HK-2 (cell line): Measurements from ENCODE around the gene MTA2.

Experiments
- DNase-seq: peaks from one replicate; pipeline ENCODE4 v3.0.0-alpha.2; 2018; ENCODE audit not compliant: unreplicated experiment

The MTA2 gene

DNA sequence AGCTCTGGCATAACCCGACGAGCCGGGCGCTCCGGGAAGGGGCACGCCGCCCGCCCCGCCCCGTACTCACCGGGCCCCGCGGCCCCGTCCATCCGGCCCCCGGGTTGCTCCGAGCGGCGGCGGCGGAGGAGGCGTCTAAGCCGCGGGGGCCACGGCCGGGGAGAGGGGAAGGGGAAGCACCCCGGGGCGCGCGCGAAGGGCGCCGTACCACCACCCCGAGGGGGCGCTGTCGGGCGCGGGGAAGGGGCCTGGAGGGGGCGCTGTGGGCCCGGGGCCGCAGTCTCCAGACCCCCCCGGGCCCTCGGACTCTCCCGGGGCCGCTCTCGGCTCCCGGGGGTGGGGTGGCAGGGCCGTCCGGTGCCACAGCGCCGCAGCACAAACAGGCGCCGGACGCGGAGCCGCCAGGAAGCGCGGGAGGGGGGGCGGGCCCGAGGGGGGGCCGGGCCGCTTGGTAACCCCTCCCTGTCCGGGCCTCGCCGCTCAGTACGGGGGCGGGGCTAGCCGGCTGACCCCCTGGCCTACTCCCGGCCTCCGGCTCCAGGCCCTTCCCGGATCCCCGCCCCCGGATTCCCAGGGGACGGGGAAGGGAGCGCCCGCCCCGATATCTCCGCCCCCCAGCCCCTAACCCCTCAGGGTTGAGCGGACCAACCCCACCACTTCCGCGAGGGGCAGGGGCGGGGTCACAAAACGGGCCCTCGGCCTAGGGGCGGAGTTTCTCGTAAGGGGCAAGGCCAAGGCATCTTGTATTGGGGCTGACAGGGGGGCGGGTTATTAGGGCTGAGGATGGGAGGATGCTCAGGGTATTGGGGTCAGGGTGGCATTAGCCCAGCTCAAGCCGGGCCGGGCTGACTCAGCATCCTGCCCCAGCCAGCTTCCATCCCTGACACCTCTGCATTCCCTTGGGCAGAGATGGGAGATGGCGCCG lies 11.0 kb upstream of the MTA2 start, which contains the start of the genes EML3 and ROM1:
EML3 (minus strand) TSS at position 410 of the 925 bp plus-strand sequence; CDS start at position 92, 318 bp downstream.
ROM1 (plus strand) TSS at position 892 of the 925 bp plus-strand sequence; CDS start at position 917, 25 bp downstream.
- DNase-seq, result peak; percentile 75

GRCh38 chr11:62611705-62612365 lies 10.2 kb upstream of the MTA2 start:
- DNase-seq, result peak; percentile 44

DNA sequence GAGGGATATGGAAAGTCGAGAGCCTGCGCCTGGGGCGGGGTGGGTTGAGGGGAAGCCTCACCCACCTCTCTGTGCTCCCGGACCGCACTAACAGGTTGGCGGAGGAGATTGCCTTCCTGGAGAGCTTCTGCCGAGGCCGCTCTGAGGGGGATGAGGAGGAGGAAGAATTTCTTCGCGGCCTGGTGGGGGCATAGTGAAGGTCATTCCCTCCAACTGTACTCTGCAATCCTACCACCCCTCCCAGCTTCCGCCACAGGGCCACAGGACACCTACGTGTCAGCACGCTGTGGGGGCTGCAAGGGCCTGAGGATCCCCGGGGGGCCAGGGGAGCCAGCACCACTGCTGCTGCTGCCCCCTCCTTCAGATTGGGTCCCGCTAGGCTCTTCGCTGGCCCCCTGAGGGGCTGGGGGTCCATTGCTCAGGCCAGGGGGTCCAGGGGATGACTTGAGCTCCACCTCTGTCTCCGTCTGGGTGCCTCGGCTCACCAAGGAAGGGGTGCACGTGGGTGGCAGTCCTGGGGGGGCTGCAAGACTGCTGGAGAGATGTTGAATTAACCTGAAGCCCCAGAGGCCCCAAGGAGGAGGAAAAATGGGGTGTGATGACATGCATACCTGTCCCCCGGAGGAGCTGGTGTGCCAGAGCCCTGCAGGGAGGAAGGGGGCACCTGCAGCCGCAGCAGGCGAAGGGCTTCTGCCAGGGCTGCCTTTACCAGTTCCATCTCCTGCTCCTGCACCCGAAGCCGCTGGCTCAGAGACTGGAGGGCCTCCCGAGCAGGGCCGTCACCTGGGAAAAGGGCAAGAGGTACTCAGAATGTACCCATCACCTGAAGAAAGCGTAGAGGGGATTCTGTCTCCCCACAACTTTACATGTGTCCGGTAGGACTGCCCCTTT lies 9.4 kb upstream of the MTA2 start:
- DNase-seq, result no peak

DNA sequence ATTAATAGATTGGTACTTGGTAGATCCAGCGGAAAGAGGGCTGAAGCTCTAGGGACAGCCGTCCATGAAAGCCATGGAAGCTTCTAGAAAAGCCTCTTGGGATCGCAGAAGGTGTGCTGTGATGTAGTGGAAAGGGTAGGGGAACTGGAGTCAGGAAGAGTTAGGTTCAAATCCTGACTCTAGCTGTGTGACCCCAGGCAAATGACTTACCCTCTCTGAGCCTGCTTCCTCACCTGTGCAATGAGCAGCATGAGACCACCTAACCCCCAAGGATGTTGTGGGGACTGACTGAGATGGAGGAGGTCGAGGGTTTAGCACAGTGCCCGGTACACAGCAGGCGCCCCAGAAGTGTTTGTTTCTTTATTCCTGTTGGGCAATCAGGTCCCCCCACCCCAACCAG lies 8.7 kb upstream of the MTA2 start:
- no peak for DNase-seq

DNA sequence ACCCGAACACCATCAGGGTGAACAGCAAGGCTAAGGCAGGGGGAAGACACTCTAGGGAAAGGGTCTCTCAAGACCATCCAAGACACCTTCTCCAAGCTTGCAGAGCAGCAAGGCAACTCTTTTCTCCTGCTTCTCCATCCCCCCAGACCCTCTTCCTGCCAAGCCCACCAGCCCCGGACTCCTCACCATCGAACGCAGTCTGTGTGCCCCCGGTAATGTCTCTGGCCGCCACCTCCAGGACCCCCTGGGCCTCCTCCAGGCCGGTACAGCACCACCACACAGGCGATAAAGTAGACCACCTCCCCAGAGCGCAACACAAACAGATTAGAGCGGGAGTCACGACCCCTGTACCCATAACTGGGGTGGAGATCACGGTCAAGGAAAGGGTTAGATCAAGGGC lies 7.1 kb upstream of the MTA2 start:
- DNase-seq, result no peak

DNA sequence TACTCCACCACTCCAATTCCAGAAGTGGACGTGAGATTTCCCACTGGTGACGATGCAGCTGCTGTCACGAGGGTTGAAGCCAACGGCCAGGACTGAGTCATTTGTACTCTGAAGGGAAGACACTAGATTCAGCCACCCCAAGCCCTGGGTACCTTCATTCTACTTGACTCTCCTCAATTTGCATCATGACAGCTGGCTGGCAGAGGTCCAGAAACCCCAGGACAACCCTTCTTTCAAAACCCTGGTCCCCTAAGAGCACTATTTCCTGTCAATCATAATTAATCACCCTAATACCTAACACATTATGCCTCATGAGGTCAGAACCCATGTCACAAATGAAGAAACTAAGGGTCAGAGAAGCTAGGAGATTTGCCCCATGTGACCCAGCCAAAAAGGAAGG lies 6.0 kb upstream of the MTA2 start:
- DNase-seq, result no peak

- DNase-seq, result no peak
These were observed 4.2 kb upstream of the MTA2 start for GRCh38 chr11:62605902-62606301.

GRCh38 chr11:62605467-62605866 lies 3.8 kb upstream of the MTA2 start:
- no peak for DNase-seq

GRCh38 chr11:62604460-62605120 lies 2.9 kb upstream of the MTA2 start:
- DNase-seq, result no peak

GRCh38 chr11:62603776-62604299 lies 2.2 kb upstream of the MTA2 start:
- DNase-seq, result no peak

- no peak for DNase-seq
These were observed 1.4 kb upstream of the MTA2 start for GRCh38 chr11:62603072-62603408.

GRCh38 chr11:62602141-62603071 lies 741 bp upstream of the MTA2 start:
- no peak for DNase-seq

- DNase-seq, result no peak
These were observed 618 bp downstream of the MTA2 start for GRCh38 chr11:62601122-62601371.

- DNase-seq, result no peak
These were observed 1.1 kb downstream of the MTA2 start for GRCh38 chr11:62600367-62601121.

- no peak for DNase-seq
These were observed 1.8 kb downstream of the MTA2 start for GRCh38 chr11:62599901-62600300.

DNA sequence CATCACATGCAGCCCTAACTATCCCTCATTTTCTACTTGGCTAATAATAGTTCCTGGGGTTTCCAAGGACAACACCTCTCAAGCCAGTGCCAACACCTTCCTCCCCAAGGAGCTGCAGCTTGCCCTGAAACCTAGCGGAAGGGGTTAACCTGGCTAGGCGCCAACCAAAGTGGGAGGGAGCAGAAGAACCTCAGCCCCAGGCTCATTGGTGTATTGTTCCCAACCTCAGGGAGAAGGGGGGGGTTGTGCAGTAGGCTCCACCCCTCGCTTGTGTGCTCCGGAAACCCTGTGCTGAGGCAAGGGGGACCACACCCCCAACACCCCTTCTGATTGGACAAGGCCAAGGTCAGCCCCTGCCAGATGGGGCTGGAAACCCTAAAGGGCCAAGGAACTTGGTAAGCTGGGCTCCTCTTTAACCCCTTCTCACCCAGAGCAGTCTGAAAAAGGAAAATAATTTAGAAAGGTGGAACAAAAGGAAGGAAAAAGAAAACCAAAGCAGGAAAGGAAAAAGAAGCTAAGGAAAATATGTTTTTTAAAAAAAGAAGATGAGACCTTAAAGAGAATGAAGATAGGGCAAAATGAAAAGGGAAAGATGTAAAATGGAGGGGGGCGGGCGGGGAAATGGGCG lies 2.5 kb downstream of the MTA2 start:
- DNase-seq, result peak; percentile 75

DNA sequence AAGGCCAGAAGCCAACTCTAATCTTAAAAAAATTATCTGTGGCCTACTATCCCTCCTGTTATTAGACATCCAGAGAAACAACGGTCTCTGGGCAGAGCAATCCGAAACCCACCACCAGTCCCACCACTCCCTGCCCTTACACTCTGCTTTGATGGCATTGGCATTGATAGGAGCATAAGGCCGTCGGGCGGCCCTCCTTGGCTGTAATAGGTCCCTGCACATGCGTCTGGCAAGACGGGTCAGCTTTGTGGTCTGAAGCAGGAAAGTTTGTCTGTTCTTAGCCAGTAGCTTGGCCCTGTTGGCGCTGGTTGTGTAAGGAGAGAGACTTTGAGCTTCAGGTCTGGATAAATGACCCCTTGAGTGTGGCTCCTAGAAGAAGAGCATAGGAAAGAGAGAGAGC lies 6.5 kb downstream of the MTA2 start:
- no peak for DNase-seq

- peak; percentile 45 for DNase-seq
These were observed 8.1 kb downstream of the MTA2 start for GRCh38 chr11:62593434-62594044.

DNA sequence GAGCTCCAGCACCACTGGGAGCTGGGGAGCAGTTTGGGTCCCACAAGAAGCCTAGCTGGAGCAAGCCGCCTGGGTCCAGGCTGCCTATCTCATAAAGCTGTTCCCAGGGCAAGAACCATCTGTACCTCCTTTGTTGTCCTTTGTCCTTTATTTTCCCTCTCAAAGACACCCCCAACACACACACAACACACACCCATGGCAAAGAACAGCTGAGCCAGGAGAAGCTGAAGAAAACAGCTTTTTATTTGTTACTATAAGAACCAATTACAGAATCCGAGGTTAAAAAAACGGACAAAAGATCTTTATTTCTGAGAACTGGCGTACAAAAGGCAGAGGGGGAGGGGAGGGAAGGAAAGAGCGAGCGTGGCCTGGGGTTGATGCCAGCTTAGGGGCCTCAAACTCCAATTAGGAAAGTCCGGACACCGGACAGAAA lies 8.7 kb downstream of the MTA2 start:
- DNase-seq, result no peak
